ENCODE measurements around the gene FAM174B. TPM values are rescaled to one million over a fixed set of nuclear protein-coding genes. Genes with fewer than 3 reads are reported as not detected.

Gene FAM174B
- total RNA-seq, 1 donor from 2014 or later: 0.91 TPM

DNA sequence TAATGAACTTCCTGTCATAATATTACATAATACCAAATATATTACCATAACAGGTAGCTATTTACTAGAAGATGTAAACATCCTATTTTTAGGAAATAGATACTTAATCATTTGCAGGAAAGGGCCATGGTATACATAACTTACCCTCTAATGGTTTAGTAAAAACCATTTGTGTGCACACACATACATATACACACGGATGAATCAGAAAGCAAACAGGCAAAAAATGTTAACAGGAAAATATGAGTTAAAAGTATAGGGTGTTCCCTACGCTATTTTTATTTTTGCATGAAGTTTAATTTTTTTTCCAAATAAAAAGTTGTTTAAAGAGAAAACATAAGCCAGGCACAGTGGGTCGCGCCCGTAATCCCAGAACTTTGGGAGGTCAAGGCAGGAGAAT lies 34.6 kb downstream of the FAM174B start:
- H3K4me1 Mint-ChIP-seq: no peaks in the 10 kb centered on the region
- no peak overlapping the region for H3K27ac Mint-ChIP-seq
- H3K36me3 Mint-ChIP-seq (ENCODE audit: low read depth): no peaks in the 10 kb centered on the region
- DNase-seq (no peak), ATAC-seq (ENCODE audit: low read depth) (no peak)
- intact Hi-C loops (cut with micrococcal nuclease): no loop called here
- no peaks in the 10 kb centered on the region for H3K27me3 Mint-ChIP-seq
- ChIA-PET POLR2A (no interaction called here), CTCF (no interaction called here)
- no peak overlapping the region for H3K4me3 Mint-ChIP-seq
- no peak for TF ChIP-seq CTCF (IDR thresholded peaks at IDR 0.05)
- no peaks in the 10 kb centered on the region for H3K9me3 Mint-ChIP-seq

GRCh38 chr15:92619145-92620101 lies 36.2 kb downstream of the FAM174B start:
- no peaks in the 10 kb centered on the region for H3K9me3 Mint-ChIP-seq
- no peak for TF ChIP-seq CTCF (IDR thresholded peaks at IDR 0.05)
- H3K27ac Mint-ChIP-seq: no peak overlapping the region

DNA sequence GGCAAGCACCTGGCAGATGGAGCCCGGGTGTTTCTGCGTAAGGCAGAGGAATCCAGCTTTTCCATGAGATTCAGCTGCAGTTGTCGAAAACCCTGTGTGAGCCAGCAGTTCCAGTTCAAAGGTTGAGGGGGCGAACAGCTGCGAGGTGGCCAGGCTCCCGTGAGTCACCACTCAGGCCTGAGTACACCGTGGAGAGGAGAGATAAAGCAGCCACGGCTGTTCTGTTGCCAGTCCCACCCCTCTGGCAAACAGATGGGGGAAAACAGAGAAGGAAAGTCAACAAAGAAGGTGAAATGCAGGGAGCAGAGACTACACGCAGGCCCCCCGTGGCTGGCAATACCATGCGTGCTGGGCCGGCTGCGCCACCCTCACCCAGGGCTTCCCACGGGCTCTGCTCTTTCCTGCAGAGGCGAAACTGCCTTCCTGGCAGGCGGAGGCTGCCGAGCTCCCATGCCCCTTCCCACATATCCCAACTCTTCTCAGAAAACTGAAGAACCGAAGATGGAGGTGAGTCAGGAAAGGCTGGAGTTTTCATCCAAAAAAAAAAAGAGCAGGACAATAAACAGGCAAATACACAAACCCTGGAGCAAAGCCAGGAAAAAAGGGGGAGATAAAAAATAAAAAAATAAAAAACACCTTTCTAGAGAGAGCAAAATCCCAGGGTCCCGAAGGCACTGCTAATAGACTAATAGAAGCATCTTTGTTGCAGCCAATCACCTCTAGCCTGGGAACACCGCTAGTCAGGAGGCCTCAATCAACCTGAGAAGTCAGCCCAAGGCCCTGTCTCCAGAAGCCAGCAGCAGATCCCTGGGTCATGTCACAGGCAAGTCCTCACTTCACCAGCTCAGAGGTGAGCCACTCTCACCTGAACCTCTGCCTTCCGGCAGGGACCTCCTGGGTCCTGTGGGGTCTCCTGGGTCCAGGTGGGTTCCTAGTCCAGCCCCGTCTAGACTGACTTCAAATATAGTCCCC lies 37.7 kb downstream of the FAM174B start:
- ChIA-PET CTCF (no interaction called here), POLR2A (no interaction called here)
- H3K27ac Mint-ChIP-seq: no peak overlapping the region

More at GRCh38 chr15:92619145-92620101, 36.2 kb downstream of the FAM174B start:
- no peak for DNase-seq
- H3K36me3 Mint-ChIP-seq (ENCODE audit: low read depth): no peaks in the 10 kb centered on the region
- CTCF ChIA-PET: no interaction called here
- H3K4me1 Mint-ChIP-seq: no peaks in the 10 kb centered on the region
- no peaks in the 10 kb centered on the region for H3K27me3 Mint-ChIP-seq
- intact Hi-C loops (cut with micrococcal nuclease): no loop called here
- POLR2A ChIA-PET: no interaction called here
- H3K4me3 Mint-ChIP-seq: no peak overlapping the region
- ATAC-seq (ENCODE audit: low read depth): no peak

GRCh38 chr15:92616621-92617548 lies 38.7 kb downstream of the FAM174B start:
- POLR2A ChIA-PET: no interaction called here
- ATAC-seq (ENCODE audit: low read depth) (no peak), DNase-seq (no peak)
- intact Hi-C loops (cut with micrococcal nuclease): no loop called here
- TF ChIP-seq CTCF (IDR thresholded peaks at IDR 0.05): no peak
- Mint-ChIP-seq H3K27ac (no peak overlapping the region), H3K27me3 (no peaks in the 10 kb centered on the region), H3K4me3 (no peak overlapping the region), H3K36me3 (ENCODE audit: low read depth) (no peaks in the 10 kb centered on the region), H3K4me1 (no peaks in the 10 kb centered on the region), H3K9me3 (no peaks in the 10 kb centered on the region)
- CTCF ChIA-PET: no interaction called here

More for the DNA sequence above, 37.7 kb downstream of the FAM174B start:
- intact Hi-C loops (cut with micrococcal nuclease): no loop called here
- no peak for TF ChIP-seq CTCF (IDR thresholded peaks at IDR 0.05)
- H3K27me3 Mint-ChIP-seq: no peaks in the 10 kb centered on the region
- H3K4me3 Mint-ChIP-seq: no peak overlapping the region
- H3K36me3 Mint-ChIP-seq (ENCODE audit: low read depth): no peaks in the 10 kb centered on the region
- no peaks in the 10 kb centered on the region for H3K4me1 Mint-ChIP-seq
- DNase-seq (no peak), ATAC-seq (ENCODE audit: low read depth) (no peak)
- no peaks in the 10 kb centered on the region for H3K9me3 Mint-ChIP-seq

All from activated B cell treated with CpG ODN at 0.5 μM for 24 hours (primary cell).